ENCODE data around the gene OSCAR.
A peak's percentile ranks its signal among the peaks of the same experiment; 100 is the strongest.

OSCAR gene

GRCh38 chr19:54100561-54100960 lies at the start of gene OSCAR:
TSS of gene OSCAR (minus strand) at chr19:54100803. CDS start at chr19:54100792, 11 bp downstream.
- no peak for DNase-seq (ENCODE audit: low read depth)

GRCh38 chr19:54149021-54149812 lies 48.6 kb upstream of the OSCAR start:
- no peak for DNase-seq (ENCODE audit: low read depth)

- no peak for DNase-seq (ENCODE audit: low read depth)
Measured at GRCh38 chr19:54148158-54148557, 47.6 kb upstream of the OSCAR start.

GRCh38 chr19:54147676-54148075 lies 47.1 kb upstream of the OSCAR start:
- no peak for DNase-seq (ENCODE audit: low read depth)

GRCh38 chr19:54145541-54146158 lies 45.0 kb upstream of the OSCAR start:
- no peak for DNase-seq (ENCODE audit: low read depth)

GRCh38 chr19:54142166-54142780 lies 41.7 kb upstream of the OSCAR start:
- DNase-seq (ENCODE audit: low read depth) = no peak

- DNase-seq (ENCODE audit: low read depth) = no peak
Measured at GRCh38 chr19:54141356-54141755, 40.8 kb upstream of the OSCAR start.

- DNase-seq (ENCODE audit: low read depth) = no peak
Measured at GRCh38 chr19:54138489-54139256, 38.1 kb upstream of the OSCAR start.

GRCh38 chr19:54137699-54138488 lies 37.3 kb upstream of the OSCAR start, which contains the start of gene CNOT3:
TSS of gene CNOT3 (plus strand) at chr19:54137762. CDS start at chr19:54142979, 5,217 bp downstream.
- no peak for DNase-seq (ENCODE audit: low read depth)

GRCh38 chr19:54136864-54137698 lies 36.5 kb upstream of the OSCAR start:
- DNase-seq (ENCODE audit: low read depth) = peak; percentile 95

- DNase-seq (ENCODE audit: low read depth) = no peak
Measured at GRCh38 chr19:54136086-54136863, 35.7 kb upstream of the OSCAR start.

GRCh38 chr19:54133957-54134590 lies 33.5 kb upstream of the OSCAR start:
- DNase-seq (ENCODE audit: low read depth) = no peak

GRCh38 chr19:54133312-54133956 lies 32.8 kb upstream of the OSCAR start:
- DNase-seq (ENCODE audit: low read depth) = no peak

- no peak for DNase-seq (ENCODE audit: low read depth)
Measured at GRCh38 chr19:54129617-54129996, 29.0 kb upstream of the OSCAR start.

GRCh38 chr19:54128796-54129616 lies 28.4 kb upstream of the OSCAR start:
- no peak for DNase-seq (ENCODE audit: low read depth)

GRCh38 chr19:54128441-54128725 lies 27.8 kb upstream of the OSCAR start:
- no peak for DNase-seq (ENCODE audit: low read depth)

- DNase-seq (ENCODE audit: low read depth) = no peak
Measured at GRCh38 chr19:54127688-54128440, 27.3 kb upstream of the OSCAR start.

Data from stimulated activated CD8-positive, alpha-beta memory T cell treated with anti-CD3 and anti-CD28 coated beads, Interleukin-7, amount 100 ng/mL, for 24 hours (primary cell).